GM12873 (cell line): Measurements from ENCODE around the gene SULT1C3.

Experiments used
- TF ChIP-seq, protein P1 (sequence below): IDR thresholded peaks from 2 replicates; pipeline ENCODE4 v1.5.1; 2012; ENCODE audit warnings: low read depth, mild to moderate bottlenecking, moderate library complexity, low read length, control low read depth; ENCODE audit not compliant: insufficient read depth; ENCODE audit errors: missing control alignments

The SULT1C3 gene

GRCh38 chr2:108226564-108226963 is 13.2 kb upstream of the SULT1C3 start:
- TF ChIP-seq, protein P1, sequence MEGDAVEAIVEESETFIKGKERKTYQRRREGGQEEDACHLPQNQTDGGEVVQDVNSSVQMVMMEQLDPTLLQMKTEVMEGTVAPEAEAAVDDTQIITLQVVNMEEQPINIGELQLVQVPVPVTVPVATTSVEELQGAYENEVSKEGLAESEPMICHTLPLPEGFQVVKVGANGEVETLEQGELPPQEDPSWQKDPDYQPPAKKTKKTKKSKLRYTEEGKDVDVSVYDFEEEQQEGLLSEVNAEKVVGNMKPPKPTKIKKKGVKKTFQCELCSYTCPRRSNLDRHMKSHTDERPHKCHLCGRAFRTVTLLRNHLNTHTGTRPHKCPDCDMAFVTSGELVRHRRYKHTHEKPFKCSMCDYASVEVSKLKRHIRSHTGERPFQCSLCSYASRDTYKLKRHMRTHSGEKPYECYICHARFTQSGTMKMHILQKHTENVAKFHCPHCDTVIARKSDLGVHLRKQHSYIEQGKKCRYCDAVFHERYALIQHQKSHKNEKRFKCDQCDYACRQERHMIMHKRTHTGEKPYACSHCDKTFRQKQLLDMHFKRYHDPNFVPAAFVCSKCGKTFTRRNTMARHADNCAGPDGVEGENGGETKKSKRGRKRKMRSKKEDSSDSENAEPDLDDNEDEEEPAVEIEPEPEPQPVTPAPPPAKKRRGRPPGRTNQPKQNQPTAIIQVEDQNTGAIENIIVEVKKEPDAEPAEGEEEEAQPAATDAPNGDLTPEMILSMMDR: no peak

GRCh38 chr2:108228006-108228405 is 11.8 kb upstream of the SULT1C3 start:
- TF ChIP-seq, protein P1: no peak

- TF ChIP-seq, protein P1: no peak
These were observed 11.2 kb upstream of the SULT1C3 start for GRCh38 chr2:108228537-108228936.

GRCh38 chr2:108229875-108230274 is 9.9 kb upstream of the SULT1C3 start:
- TF ChIP-seq, protein P1: no peak

DNA sequence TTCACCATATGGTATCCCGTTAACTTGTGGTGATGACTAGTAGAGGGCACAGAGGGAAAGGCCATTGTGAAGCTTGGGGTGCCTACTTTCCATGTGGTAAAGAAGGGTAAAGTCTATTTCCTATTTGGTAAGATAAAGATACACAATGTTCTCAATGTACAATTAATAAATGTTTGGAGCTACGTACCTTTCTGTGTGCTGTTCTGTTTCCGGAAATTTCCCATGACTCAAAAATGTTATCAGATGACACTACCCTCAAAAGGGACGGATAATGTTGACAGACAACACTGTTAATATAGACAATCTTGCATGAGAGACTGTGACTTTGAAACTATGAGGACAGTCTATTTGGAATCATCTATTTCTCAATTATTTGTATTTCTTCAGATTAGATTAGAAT is 4.2 kb upstream of the SULT1C3 start:
- TF ChIP-seq, protein P1: no peak

- TF ChIP-seq, protein P1: no peak
These were observed 3.0 kb upstream of the SULT1C3 start for GRCh38 chr2:108236676-108237335.

DNA sequence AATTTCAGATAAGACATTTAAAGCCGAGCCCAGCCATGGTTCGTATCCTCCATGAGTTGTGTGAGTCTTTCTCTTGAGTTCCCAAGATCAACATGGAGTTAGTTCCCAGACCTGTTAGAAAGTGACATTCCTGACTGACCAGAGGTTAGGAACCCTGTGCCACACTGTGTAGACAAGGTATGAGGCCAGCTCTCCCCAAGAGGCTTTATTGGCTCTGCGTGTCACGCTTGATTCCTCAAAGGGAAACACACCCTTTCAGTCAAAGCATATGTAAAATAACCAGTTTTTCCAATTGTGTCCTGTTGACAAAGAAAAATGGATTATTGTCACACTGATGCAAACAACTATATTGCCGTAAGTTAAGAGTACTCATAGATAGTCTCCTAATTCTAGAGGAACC is 1.2 kb downstream of the SULT1C3 start:
- TF ChIP-seq, protein P1: no peak

- TF ChIP-seq, protein P1: no peak
These were observed 3.8 kb downstream of the SULT1C3 start for GRCh38 chr2:108243566-108243965.
